Nephron (organoid): Measurements from ENCODE around the gene TEX14.
"Not testable (repeated sequence)": the region's sequence is repeated elsewhere in the genome, so short reads cannot be mapped to it uniquely, and the experiment has no call there.

Source experiments
- H3K27ac Mint-ChIP-seq, 3 experiments: 2 replicates each; pipeline ENCODE4 v1.8.0; 2020; ENCODE audit warnings: mixed read lengths in 3 of 3, mild to moderate bottlenecking in 2 of 3, moderate library complexity in 1 of 3
- H3K27me3 Mint-ChIP-seq: 2 replicates; pipeline ENCODE4 v1.8.0; 2021; ENCODE audit warnings: low read depth, mild to moderate bottlenecking, moderate library complexity, mixed read lengths
- H3K36me3 Mint-ChIP-seq: 2 replicates; pipeline ENCODE4 v1.8.0; 2020; ENCODE audit warnings: low read depth, mixed read lengths
- H3K4me1 Mint-ChIP-seq: 2 replicates; pipeline ENCODE4 v1.8.0; 2020; ENCODE audit warnings: mixed read lengths
- H3K4me3 Mint-ChIP-seq, 3 experiments: 2 replicates each; pipeline ENCODE4 v1.8.0; 2020; ENCODE audit warnings: mild to moderate bottlenecking in 3 of 3, mixed read lengths in 3 of 3, moderate library complexity in 2 of 3
- H3K9me3 Mint-ChIP-seq: 2 replicates; pipeline ENCODE4 v1.8.0; 2020; ENCODE audit warnings: mixed read lengths
- CTCF ChIP-seq, 3 experiments: fragments of 200-600 bp; sonication (generic); IDR thresholded peaks; one replicate each; pipeline ENCODE4 v1.5.0; 2021; ENCODE audit warnings: antibody characterized with exemption in 3 of 3; ENCODE audit not compliant: unreplicated experiment in 3 of 3

TEX14 gene

GRCh38 chr17:58693751-58694150 is 1.9 kb upstream of the TEX14 start:
- Mint-ChIP-seq H3K4me1 (peaks cover 19% of the 10 kb centered on the region), H3K27me3 (no peaks in the 10 kb centered on the region), H3K36me3 (no peaks in the 10 kb centered on the region), H3K9me3 (no peaks in the 10 kb centered on the region), H3K4me3 (peak overlapping the region; percentile 84 to 94 (median 89)), H3K27ac (peak overlapping the region in 1 of 3 experiments; percentile 95)
- no peak for TF ChIP-seq CTCF (IDR thresholded peaks at IDR 0.05; ENCODE audit: unreplicated experiment in 3 of 3)

DNA sequence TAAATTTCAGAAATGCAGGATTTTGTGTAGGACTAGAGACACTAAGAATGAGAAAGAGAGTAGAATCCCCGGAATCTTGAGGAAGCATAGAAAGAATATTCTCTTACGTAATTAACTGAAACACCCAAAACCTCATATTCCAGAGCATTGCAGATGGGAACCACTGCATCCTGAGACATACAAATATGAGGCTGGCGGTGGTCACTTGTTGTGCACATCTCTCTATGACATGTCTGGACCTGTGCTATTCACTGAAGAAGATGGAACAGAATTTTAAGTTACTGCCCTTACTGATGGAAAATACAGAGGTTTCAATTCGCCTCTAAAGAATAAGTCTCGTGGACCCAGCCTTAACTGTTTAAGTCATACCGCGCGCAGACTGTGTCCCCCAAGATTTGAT is 1.4 kb upstream of the TEX14 start:
- peaks cover 19% of the 10 kb centered on the region for H3K4me1 Mint-ChIP-seq
- H3K4me3 Mint-ChIP-seq: peak overlapping the region; percentile 84 to 94 (median 89)
- H3K9me3 Mint-ChIP-seq: no peaks in the 10 kb centered on the region
- no peaks in the 10 kb centered on the region for H3K36me3 Mint-ChIP-seq
- no peaks in the 10 kb centered on the region for H3K27me3 Mint-ChIP-seq
- peak overlapping the region; percentile 85 to 95 (median 86) for H3K27ac Mint-ChIP-seq
- no peak for TF ChIP-seq CTCF (IDR thresholded peaks at IDR 0.05; ENCODE audit: unreplicated experiment in 3 of 3)

GRCh38 chr17:58692239-58693055 is 602 bp upstream of the TEX14 start, which contains the start of gene RAD51C:
TSS of gene RAD51C (plus strand) at chr17:58692602. CDS start at chr17:58692644, 42 bp downstream.
- Mint-ChIP-seq H3K4me3 (peak within 1 kb of the TSS; percentile 84 to 94 (median 89)), H3K27me3 (no peaks in the 10 kb centered on the region), H3K36me3 (no peaks in the 10 kb centered on the region), H3K4me1 (peaks cover 19% of the 10 kb centered on the region), H3K9me3 (no peaks in the 10 kb centered on the region), H3K27ac (peak within 1 kb of the TSS; percentile 85 to 95 (median 86))
- TF ChIP-seq CTCF (IDR thresholded peaks at IDR 0.05; ENCODE audit: unreplicated experiment in 3 of 3): no peak

- H3K36me3 Mint-ChIP-seq, H3K27me3 Mint-ChIP-seq, H3K4me3 Mint-ChIP-seq, H3K27ac Mint-ChIP-seq, H3K9me3 Mint-ChIP-seq: not testable (repeated sequence)
- peaks cover 19% of the 10 kb centered on the region for H3K4me1 Mint-ChIP-seq
These were observed 1.8 kb downstream of the TEX14 start for GRCh38 chr17:58690033-58690432.

DNA sequence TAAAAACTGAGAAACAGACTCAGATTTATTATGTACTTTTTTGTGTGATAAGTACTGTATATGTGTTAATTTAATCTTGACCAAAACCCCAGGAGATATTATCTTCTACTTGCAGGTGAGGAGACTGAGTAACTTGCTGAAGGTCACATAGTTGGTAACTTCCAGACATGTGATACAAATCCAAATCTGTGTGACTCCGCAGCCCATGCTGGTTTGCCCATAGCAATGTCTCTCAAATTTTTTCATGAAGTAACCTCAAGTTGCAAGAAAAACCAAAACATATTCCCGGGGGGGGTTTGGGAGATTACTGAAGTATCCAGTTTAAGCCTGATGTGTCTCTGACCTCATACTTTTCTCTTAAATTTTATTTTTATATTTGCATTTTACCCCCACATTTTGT is 3.3 kb downstream of the TEX14 start:
- TF ChIP-seq CTCF (IDR thresholded peaks at IDR 0.05; ENCODE audit: unreplicated experiment in 3 of 3): no peak
- Mint-ChIP-seq H3K27ac (no peak overlapping the region), H3K27me3 (no peaks in the 10 kb centered on the region), H3K4me3 (no peak overlapping the region), H3K36me3 (no peaks in the 10 kb centered on the region), H3K4me1 (peaks cover 15% of the 10 kb centered on the region), H3K9me3 (no peaks in the 10 kb centered on the region)

DNA sequence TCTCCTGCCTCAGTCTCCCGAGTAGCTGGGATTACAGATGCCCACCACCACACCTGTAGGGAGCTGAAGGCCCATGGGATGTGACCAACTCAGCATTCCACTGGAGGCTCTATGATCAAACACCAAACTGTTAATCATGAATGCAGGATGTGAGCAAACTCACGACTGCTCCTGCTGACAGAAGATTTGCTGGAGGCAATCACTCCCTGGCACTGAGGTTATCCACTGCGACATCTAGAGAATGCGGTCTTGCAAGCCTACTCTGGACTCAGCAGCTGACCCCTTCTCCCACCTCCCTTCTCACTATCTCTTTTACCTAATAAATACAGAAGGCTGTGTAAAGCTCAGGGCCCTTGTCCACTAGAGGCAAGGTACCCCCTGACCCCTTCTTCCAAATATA is 4.9 kb downstream of the TEX14 start:
- TF ChIP-seq CTCF (IDR thresholded peaks at IDR 0.05; ENCODE audit: unreplicated experiment in 3 of 3): no peak
- H3K4me3 Mint-ChIP-seq: no peak overlapping the region
- H3K9me3 Mint-ChIP-seq: no peaks in the 10 kb centered on the region
- no peaks in the 10 kb centered on the region for H3K4me1 Mint-ChIP-seq
- no peaks in the 10 kb centered on the region for H3K36me3 Mint-ChIP-seq
- H3K27me3 Mint-ChIP-seq: no peaks in the 10 kb centered on the region
- no peak overlapping the region for H3K27ac Mint-ChIP-seq

DNA sequence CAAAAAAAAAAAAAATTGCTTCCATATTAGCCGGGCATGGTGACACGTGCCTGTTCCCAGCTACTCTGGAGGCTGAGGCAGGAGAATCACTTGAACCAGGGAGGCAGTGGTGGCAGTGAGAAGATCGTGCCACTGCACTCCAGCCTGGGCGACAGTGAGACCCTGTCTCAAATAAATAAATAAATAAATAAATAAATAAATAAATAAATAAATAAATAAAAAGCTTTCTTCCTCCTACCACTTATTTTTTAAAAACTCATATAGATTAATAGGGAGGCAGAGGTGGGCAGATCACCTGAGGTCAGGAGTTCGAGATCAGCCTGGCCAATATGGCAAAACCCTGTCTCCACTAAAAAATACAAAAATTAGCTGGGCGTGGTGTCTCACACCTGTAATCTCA is 7.4 kb downstream of the TEX14 start:
- not testable (repeated sequence) for H3K27ac Mint-ChIP-seq, H3K36me3 Mint-ChIP-seq, H3K27me3 Mint-ChIP-seq, H3K9me3 Mint-ChIP-seq, H3K4me1 Mint-ChIP-seq, H3K4me3 Mint-ChIP-seq
